Measurements from ENCODE around the gene GGACT.

GGACT gene

DNA sequence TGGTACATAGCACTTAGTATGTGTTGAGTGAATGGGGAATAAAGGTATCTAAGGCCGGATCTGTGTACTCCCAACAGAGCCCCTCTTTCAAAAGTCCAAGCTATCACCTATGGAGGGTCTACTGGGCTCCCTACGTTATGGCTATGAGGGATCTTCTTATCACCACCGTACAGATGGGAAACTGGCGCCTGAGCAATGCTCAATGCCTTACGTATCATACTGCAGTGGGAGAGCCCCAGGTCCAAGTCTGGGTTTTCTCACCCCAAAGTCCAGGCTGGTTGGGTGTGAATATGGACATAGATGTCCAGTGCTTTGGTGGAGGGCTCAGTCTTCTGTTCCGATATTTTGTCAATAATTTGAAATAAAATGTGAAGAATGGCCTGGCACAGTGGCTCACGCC lies 13.1 kb upstream of the GGACT start:
- no peak overlapping the region for H3K4me3 ChIP-seq (ENCODE audit: low read depth, low read length)
- TF ChIP-seq, protein P1, sequence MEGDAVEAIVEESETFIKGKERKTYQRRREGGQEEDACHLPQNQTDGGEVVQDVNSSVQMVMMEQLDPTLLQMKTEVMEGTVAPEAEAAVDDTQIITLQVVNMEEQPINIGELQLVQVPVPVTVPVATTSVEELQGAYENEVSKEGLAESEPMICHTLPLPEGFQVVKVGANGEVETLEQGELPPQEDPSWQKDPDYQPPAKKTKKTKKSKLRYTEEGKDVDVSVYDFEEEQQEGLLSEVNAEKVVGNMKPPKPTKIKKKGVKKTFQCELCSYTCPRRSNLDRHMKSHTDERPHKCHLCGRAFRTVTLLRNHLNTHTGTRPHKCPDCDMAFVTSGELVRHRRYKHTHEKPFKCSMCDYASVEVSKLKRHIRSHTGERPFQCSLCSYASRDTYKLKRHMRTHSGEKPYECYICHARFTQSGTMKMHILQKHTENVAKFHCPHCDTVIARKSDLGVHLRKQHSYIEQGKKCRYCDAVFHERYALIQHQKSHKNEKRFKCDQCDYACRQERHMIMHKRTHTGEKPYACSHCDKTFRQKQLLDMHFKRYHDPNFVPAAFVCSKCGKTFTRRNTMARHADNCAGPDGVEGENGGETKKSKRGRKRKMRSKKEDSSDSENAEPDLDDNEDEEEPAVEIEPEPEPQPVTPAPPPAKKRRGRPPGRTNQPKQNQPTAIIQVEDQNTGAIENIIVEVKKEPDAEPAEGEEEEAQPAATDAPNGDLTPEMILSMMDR (IDR thresholded peaks at IDR 0.05; ENCODE audit: borderline replicate concordance, insufficient read depth, low read depth, low read length) = no peak

DNA sequence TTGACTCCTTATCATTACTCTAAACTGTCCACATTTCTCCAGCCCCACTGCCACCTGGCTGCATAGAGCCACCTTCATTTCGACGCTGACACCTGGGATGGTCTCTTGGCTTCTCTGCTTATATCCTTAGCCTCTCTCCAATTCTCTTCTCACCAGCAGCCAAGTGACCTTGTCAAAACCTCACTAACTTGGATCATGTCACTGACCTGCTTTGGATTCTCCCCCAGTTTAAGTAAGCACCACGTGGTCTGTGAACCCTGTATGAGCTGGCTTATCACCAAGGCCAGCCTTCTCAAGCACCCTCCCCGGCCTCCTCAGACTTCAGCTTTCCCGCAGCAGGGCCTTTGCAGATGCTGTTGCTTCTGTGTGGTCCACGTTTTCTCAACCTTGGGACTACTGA lies 12.3 kb upstream of the GGACT start:
- TF ChIP-seq, protein P1 (IDR thresholded peaks at IDR 0.05; ENCODE audit: borderline replicate concordance, insufficient read depth, low read depth, low read length) = no peak
- H3K4me3 ChIP-seq (ENCODE audit: low read depth, low read length) = no peak overlapping the region

DNA sequence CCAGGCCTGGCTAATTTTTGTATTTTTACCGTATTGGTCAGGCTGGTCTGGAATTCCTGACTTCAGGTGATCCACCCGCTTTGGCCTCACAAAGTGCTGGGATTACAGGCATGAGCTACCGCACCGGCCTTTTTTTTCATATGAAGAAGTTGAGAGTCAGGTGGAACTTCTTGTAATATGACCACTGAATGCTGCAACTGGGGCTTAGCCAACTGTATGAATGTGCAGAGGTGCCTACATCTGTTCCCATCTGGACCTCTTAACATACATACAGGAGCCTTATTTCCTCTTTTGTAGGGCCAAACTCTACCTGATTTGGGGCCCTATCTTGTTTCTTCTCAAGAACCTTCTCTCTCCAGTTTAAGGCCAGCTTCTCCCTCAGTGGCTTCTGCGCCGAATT lies 11.9 kb upstream of the GGACT start:
- H3K4me3 ChIP-seq (ENCODE audit: low read depth, low read length) = no peak overlapping the region
- TF ChIP-seq, protein P1 (IDR thresholded peaks at IDR 0.05; ENCODE audit: borderline replicate concordance, insufficient read depth, low read depth, low read length) = no peak

- TF ChIP-seq, protein P1 (IDR thresholded peaks at IDR 0.05; ENCODE audit: borderline replicate concordance, insufficient read depth, low read depth, low read length) = no peak
- H3K4me3 ChIP-seq (ENCODE audit: low read depth, low read length) = no peak overlapping the region
Measured at GRCh38 chr13:100597253-100597652, 8.7 kb upstream of the GGACT start.

GRCh38 chr13:100596516-100596915 lies 7.9 kb upstream of the GGACT start:
- TF ChIP-seq, protein P1 (IDR thresholded peaks at IDR 0.05; ENCODE audit: borderline replicate concordance, insufficient read depth, low read depth, low read length) = no peak
- no peak overlapping the region for H3K4me3 ChIP-seq (ENCODE audit: low read depth, low read length)

DNA sequence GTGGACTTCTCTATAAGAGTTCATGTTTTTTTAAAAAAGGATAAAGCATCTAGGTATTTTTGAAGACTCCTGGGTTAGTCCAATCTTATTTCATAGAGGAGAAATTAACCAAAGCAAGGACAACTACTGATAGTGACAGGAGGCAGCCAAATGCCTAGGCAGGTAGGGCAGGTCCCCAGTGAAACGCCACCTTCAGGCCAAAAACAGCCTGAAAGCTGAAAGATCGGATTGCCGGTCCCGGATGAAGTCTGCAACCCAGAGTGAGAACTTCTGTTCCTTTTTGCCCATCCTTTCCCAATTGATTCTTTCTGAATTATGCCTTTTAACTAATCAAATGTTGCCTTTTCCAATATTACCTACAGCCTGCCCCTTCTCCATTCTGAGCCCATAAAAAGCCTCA lies 6.1 kb upstream of the GGACT start:
- TF ChIP-seq, protein P1 (IDR thresholded peaks at IDR 0.05; ENCODE audit: borderline replicate concordance, insufficient read depth, low read depth, low read length) = 0 out of 2 replicates have a peak, but pooled peaks have one; percentile 8
- no peak overlapping the region for H3K4me3 ChIP-seq (ENCODE audit: low read depth, low read length)

GRCh38 chr13:100594255-100594654 lies 5.7 kb upstream of the GGACT start:
- H3K4me3 ChIP-seq (ENCODE audit: low read depth, low read length) = no peak overlapping the region
- TF ChIP-seq, protein P1 (IDR thresholded peaks at IDR 0.05; ENCODE audit: borderline replicate concordance, insufficient read depth, low read depth, low read length) = no peak
